ENCODE results near the gene SLC15A2. TPM values are rescaled to one million over a fixed set of nuclear protein-coding genes. Genes with fewer than 3 reads are reported as not detected.

Gene SLC15A2
- total and polyA plus RNA-seq, 10 of the 15 experiments (the other 5 are each of a cell fraction or from before 2014, with no cell fraction given), result 0.64 to 7.2 (median 2.4) TPM

DNA sequence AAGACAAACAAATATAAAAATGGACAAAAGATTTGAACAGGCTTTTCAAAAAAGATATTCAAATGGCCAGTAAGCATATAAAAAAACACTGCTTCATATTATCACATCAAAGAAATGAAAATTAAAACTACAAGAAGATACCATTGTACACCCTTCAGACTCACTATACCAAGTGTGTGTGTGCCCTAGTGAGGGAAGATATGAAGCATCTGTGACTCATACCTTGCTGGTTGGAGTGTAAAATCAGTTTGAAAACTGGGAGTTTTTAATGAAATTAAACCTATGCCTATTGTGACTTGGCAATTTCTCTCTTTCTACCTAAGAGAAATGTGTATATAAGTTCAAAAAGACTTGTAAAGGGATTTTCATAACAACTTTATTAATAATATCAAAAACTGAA, 23.5 kb upstream of the SLC15A2 start (continued):
- TF ChIP-seq NR2C1 (IDR thresholded peaks at IDR 0.05) (no peak), SUPT20H (IDR thresholded peaks at IDR 0.05; ENCODE audit: borderline replicate concordance, control insufficient read depth, low read depth, low read length) (no peak), EED (IDR thresholded peaks at IDR 0.05; ENCODE audit: low read depth) (no peak), ZSCAN29 (IDR thresholded peaks at IDR 0.05) (no peak)

DNA sequence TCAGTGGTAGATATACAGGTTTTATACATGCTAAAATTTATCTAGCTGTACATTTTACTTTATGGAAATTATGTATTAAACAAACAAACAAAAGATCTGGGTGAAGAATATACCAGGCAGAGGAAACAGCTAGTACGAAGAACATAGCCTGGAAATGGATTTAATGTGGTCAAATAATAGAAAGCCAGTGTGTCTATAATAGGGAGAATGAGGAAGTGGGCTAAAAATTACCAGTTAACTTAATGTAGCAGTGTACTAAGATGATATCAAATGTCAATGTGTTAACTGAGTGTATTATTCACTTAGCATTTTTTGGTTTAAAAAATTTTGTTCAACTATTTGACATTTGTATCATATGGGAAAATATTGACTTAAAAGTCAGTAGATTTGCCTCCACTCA, 22.8 kb upstream of the SLC15A2 start:
- no peak overlapping the region for H3K9ac ChIP-seq (ENCODE audit: control insufficient read depth, insufficient read depth, low read length)
- no peak overlapping the region for H2AFZ ChIP-seq (ENCODE audit: control insufficient read depth, low read depth, low read length)
- in situ Hi-C loops (cut with MboI) (no loop called here), intact Hi-C loops (cut with micrococcal nuclease; ENCODE audit: unreplicated experiment) (loop anchor here (10.0 kb wide), 1 partner anchor 327 kb away; the partner anchor contains the start of gene POLQ)
- ChIA-PET RAD21 (ENCODE audit: unreplicated experiment) (no interaction called here), SMC1A (ENCODE audit: uncharacterized antibody, unreplicated experiment) (interaction anchor here (0.6 to 1.4 kb wide), 4 partner anchors 9 to 800 kb away, joined by 3 to 4 read pairs (median 3); no protein-coding TSS in a partner anchor), POLR2A (no interaction called here), CTCF (no interaction called here)
- DNase-seq (ENCODE audit: low read depth, low spot score) (no peak), FAIRE-seq (no peak), ATAC-seq (no peak)
- no peaks in the 10 kb centered on the region for H4K20me1 ChIP-seq (ENCODE audit: control insufficient read depth, insufficient read depth)
- H3K27ac ChIP-seq (ENCODE audit: control insufficient read depth, insufficient read depth), result no peak overlapping the region
- WGBS (ENCODE audit: insufficient coverage, insufficient replicate concordance, low lambda C conversion rate, missing lambda C conversion rate), result 90% methylated on average over 1 of the region's 1 CpG
- peaks cover 0 to 10% of the 10 kb centered on the region in 2 experiments; a peak in 2 of 4 replicates for H3K36me3 ChIP-seq (ENCODE audit: control insufficient read depth in 2 of 2, insufficient read depth in 2 of 2, low read length in 1 of 2)
- H3K4me2 ChIP-seq (ENCODE audit: control insufficient read depth, insufficient read depth), result no peak overlapping the region
- no TSS peak for BruUV-seq (replicated peaks)
- no peaks in the 10 kb centered on the region for H3K79me2 ChIP-seq (ENCODE audit: control insufficient read depth, insufficient read depth, low read length)
- H3K9me3 ChIP-seq (replicated peaks; ENCODE audit: control insufficient read depth, insufficient read depth, low read length), result no peaks in the 10 kb centered on the region
- no peaks in the 10 kb centered on the region for H3K4me1 ChIP-seq (ENCODE audit: control insufficient read depth, insufficient read depth, low read length)
- no peak for TF ChIP-seq TBL1XR1 (IDR thresholded peaks at IDR 0.05; ENCODE audit: low read depth, low read length)
- peak; percentile 70; the same call in 1 of the 2 replicates for TF ChIP-seq SPI1 (IDR thresholded peaks at IDR 0.05; ENCODE audit: borderline replicate concordance, insufficient read depth, low read depth, low read length)
- no peak overlapping the region for H3K4me3 ChIP-seq
- H3K27me3 ChIP-seq (replicated peaks in 1 of 2; ENCODE audit: control insufficient read depth in 2 of 2, insufficient read depth in 2 of 2, low read length in 1 of 2), result no peaks in the 10 kb centered on the region

DNA sequence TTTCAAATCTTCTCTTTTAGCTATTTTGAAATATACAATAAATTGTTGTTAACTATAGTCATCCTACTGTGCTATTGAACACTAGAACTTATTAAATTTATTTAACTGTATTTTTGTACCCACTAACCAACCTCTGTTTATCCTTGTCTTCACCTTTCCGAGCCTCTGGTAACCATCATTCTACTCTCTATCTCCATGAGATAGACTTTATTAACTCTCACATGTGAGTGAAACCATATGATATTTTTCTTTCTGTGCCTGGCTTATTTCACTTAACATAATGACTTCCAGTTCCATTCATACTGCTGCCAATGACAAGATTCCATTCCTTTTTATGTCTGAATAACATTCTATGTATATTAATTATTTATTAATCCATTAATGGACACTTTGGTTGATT, 15.8 kb upstream of the SLC15A2 start:
- Histone ChIP-seq H3K9ac (ENCODE audit: control insufficient read depth, insufficient read depth, low read length) (no peak overlapping the region), H3K27me3 (replicated peaks in 1 of 2; ENCODE audit: control insufficient read depth in 2 of 2, insufficient read depth in 2 of 2, low read length in 1 of 2) (no peaks in the 10 kb centered on the region), H3K4me3 (no peak overlapping the region), H2AFZ (ENCODE audit: control insufficient read depth, low read depth, low read length) (no peak overlapping the region), H3K9me3 (replicated peaks; ENCODE audit: control insufficient read depth, insufficient read depth, low read length) (no peaks in the 10 kb centered on the region), H3K79me2 (ENCODE audit: control insufficient read depth, insufficient read depth, low read length) (no peaks in the 10 kb centered on the region; the same call in 1 of the 2 replicates), H3K4me2 (ENCODE audit: control insufficient read depth, insufficient read depth) (no peak overlapping the region), H3K27ac (ENCODE audit: control insufficient read depth, insufficient read depth) (no peak overlapping the region), H3K36me3 (ENCODE audit: control insufficient read depth in 2 of 2, insufficient read depth in 2 of 2, low read length in 1 of 2) (peaks cover 0 to 8% of the 10 kb centered on the region in 2 experiments; a peak in 3 of 4 replicates), H4K20me1 (ENCODE audit: control insufficient read depth, insufficient read depth) (no peaks in the 10 kb centered on the region), H3K4me1 (ENCODE audit: control insufficient read depth, insufficient read depth, low read length) (no peaks in the 10 kb centered on the region)
- DNase-seq (ENCODE audit: low read depth, low spot score) (no peak), FAIRE-seq (peak; percentile 23), ATAC-seq (no peak)
- intact Hi-C loops (cut with micrococcal nuclease; ENCODE audit: unreplicated experiment), result loop anchor here (10.0 kb wide), 1 partner anchor 334 kb away; the partner anchor contains the start of gene POLQ
- ChIA-PET POLR2A (no interaction called here), SMC1A (ENCODE audit: uncharacterized antibody, unreplicated experiment) (no interaction called here), RAD21 (ENCODE audit: unreplicated experiment) (no interaction called here), CTCF (no interaction called here)
- no TSS peak for BruUV-seq (replicated peaks)
- in situ Hi-C loops (cut with MboI), result no loop called here
- WGBS (ENCODE audit: insufficient coverage, insufficient replicate concordance, low lambda C conversion rate, missing lambda C conversion rate), result 91% methylated on average over 1 of the region's 1 CpG
- TF ChIP-seq, protein P1, sequence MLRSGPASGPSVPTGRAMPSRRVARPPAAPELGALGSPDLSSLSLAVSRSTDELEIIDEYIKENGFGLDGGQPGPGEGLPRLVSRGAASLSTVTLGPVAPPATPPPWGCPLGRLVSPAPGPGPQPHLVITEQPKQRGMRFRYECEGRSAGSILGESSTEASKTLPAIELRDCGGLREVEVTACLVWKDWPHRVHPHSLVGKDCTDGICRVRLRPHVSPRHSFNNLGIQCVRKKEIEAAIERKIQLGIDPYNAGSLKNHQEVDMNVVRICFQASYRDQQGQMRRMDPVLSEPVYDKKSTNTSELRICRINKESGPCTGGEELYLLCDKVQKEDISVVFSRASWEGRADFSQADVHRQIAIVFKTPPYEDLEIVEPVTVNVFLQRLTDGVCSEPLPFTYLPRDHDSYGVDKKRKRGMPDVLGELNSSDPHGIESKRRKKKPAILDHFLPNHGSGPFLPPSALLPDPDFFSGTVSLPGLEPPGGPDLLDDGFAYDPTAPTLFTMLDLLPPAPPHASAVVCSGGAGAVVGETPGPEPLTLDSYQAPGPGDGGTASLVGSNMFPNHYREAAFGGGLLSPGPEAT (IDR thresholded peaks at IDR 0.05; ENCODE audit: low read depth), result no peak
- TF ChIP-seq, protein P2, sequence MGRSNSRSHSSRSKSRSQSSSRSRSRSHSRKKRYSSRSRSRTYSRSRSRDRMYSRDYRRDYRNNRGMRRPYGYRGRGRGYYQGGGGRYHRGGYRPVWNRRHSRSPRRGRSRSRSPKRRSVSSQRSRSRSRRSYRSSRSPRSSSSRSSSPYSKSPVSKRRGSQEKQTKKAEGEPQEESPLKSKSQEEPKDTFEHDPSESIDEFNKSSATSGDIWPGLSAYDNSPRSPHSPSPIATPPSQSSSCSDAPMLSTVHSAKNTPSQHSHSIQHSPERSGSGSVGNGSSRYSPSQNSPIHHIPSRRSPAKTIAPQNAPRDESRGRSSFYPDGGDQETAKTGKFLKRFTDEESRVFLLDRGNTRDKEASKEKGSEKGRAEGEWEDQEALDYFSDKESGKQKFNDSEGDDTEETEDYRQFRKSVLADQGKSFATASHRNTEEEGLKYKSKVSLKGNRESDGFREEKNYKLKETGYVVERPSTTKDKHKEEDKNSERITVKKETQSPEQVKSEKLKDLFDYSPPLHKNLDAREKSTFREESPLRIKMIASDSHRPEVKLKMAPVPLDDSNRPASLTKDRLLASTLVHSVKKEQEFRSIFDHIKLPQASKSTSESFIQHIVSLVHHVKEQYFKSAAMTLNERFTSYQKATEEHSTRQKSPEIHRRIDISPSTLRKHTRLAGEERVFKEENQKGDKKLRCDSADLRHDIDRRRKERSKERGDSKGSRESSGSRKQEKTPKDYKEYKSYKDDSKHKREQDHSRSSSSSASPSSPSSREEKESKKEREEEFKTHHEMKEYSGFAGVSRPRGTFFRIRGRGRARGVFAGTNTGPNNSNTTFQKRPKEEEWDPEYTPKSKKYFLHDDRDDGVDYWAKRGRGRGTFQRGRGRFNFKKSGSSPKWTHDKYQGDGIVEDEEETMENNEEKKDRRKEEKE (IDR thresholded peaks at IDR 0.05), result no peak
